Left renal cortex interstitium (tissue), 4 donors: ENCODE results near the gene DHRS9. TPM values are rescaled to one million over a fixed set of nuclear protein-coding genes. Genes with fewer than 3 reads are reported as not detected.

Source experiments
- DNase-seq, 4 donors: peaks; one replicate each; pipeline ENCODE4 v3.0.0-alpha.2; 2013; ENCODE audit warnings: low read depth in 4 of 4, low spot score in 2 of 4, missing footprints in 1 of 4
- polyA plus RNA-seq, 4 donors: library from polyadenylated mRNA; unstranded; fragments of 120-200 nt; gene quantifications; one replicate each; pipeline ENCODE4 v1.2.1, GENCODE V29; 2013; ENCODE audit not compliant: insufficient read length in 4 of 4

The DHRS9 gene
- polyA plus RNA-seq, 4 donors, result 0.14 to 1.8 (median 0.58) TPM

GRCh38 chr2:169093535-169093934 is 24.2 kb downstream of the DHRS9 start:
- DNase-seq, result no peak

DNA sequence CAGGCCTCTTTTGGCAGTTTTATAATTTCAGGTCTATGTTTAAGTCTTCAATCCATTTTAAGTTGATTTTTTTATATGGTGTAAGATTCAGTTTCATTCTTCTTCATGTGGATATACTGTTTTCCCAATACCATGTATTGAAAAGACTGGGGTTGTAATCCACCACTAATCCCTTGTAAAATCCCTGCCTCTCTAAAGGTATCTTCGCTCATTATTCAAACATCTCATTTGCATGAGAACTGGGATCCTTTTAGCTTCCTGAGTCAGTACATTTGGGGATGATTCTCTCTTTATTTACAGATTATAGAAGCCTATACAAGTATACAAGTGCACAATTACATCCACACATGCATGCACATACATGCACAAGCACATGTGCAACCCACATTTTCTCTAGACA is 25.3 kb downstream of the DHRS9 start:
- DNase-seq, result no peak

DNA sequence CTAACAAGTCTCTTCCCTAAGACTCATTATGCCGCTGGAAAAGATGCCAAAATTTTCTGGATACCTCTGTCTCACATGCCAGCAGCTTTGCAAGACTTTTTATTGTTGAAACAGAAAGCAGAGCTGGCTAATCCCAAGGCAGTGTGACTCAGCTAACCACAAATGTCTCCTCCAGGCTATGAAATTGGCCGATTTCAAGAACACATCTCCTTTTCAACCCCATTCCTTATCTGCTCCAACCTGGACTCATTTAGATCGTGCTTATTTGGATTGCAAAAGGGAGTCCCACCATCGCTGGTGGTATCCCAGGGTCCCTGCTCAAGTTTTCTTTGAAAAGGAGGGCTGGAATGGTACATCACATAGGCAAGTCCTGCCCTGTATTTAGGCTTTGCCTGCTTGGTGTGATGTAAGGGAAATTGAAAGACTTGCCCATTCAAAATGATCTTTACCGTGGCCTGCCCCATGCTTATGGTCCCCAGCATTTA is 26.3 kb downstream of the DHRS9 start:
- DNase-seq, result no peak

GRCh38 chr2:169104848-169105247 is 35.5 kb downstream of the DHRS9 start:
- DNase-seq, result no peak

DNA sequence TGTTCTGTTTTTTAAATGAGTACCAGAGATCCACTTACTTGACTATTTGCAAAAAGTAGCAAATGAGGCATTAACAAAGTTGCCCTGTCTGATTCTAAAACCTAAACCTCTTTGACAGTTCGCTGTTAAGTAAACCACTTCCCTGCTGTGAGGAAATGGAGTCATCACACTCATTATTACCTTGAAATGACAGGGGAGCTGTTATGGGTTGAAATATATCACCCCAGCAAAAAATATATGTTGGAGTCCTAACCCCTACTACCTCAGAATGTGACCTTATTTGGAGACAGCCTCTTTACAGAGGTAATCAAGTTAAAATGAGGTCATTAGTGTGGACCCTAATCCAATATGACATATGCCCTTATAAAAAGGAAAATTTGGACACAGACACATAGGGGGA is 36.1 kb downstream of the DHRS9 start:
- DNase-seq, result no peak

- DNase-seq, result no peak
Measured at GRCh38 chr2:169106134-169106533, 36.8 kb downstream of the DHRS9 start.

DNA sequence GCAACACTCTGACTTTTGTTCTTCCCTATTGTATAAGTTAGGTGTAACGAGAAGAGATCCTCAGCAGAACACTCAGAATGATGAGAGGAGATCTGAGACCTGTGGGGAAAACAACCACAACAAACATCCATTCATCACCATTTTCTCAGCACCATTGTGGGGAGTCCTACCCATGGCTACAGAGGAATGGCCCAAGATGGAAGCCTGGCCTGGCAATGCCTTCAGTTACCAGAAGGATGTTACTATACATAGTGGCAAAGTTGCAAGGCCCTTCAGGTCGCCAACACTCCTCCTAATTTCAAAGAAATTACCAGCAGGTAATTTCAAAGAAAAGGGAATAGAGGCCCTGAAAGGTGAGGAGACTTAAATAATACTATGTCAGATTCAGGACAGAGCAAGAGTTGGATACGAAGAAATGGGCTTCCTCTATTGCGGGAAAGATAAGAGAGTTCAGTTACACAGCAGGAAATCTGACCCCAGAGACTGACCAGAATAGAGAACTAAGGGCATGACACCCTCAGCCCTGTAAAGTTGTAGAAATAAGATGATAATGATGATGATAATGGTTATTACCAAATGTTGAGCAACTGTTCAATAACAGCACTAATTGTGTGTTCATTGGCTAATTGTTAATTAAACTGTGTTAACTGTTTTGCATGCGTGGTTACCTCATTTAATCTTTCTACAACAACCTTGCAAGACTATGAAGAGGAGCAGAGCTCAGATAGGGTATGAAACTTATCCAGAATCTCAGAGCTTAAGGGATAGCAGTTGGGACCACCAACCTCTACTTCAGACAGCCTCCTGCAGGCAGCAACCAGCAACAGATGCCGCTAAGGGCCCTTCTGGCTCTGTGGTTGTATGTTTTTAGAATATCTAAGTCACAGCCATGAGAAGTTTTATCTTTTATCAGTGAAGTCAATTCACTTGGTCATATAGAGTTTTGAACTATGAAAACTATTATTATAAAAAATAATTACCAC is 37.5 kb downstream of the DHRS9 start:
- DNase-seq, result no peak

DNA sequence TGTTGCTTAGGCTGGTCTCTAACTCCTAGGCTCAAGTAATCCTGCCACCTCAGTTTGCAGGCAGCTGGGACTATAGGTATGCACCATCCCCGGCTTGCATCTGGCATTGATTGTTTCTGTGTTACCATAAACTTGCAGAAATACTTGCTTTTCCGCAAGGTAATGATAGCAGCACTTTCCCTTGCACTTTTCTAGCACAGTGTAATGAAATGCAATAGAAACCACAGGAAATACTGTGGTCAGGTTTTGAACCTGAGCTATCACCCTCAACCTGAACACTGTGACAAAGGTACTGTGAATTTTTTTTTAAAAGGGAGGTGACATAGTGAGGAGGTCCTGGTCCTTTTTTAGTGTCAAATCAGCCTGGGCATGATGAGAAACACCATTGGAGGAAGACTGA is 38.3 kb downstream of the DHRS9 start:
- no peak for DNase-seq

- DNase-seq, result no peak
Measured at GRCh38 chr2:169108099-169108884, 38.9 kb downstream of the DHRS9 start.

- DNase-seq, result peak; percentile 17 to 67 (median 58)
Measured at GRCh38 chr2:169109502-169110409, 40.4 kb downstream of the DHRS9 start.

DNA sequence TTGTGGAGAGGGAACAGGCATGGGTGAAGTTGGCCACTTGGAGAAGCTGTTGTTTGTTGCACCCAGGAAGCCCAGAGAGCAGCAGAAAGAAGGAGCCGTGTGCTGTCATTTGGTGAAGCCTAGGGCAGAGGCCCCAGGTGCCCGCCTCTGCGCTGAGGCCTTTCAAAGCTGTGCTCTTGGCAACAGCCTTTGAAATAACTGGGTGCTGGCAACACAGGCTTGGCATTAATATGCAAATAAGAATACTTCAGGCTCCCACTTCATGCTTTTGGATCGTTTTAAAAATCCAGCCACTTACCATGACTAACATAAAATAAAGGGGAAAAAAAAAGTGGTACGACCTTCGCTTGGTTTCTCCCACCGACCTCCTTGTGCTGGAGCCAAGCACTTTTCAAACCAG is 41.1 kb downstream of the DHRS9 start:
- DNase-seq, result no peak

- no peak for DNase-seq
Measured at GRCh38 chr2:169110916-169111315, 41.6 kb downstream of the DHRS9 start.

- no peak for DNase-seq
Measured at GRCh38 chr2:169112841-169113240, 43.5 kb downstream of the DHRS9 start.

DNA sequence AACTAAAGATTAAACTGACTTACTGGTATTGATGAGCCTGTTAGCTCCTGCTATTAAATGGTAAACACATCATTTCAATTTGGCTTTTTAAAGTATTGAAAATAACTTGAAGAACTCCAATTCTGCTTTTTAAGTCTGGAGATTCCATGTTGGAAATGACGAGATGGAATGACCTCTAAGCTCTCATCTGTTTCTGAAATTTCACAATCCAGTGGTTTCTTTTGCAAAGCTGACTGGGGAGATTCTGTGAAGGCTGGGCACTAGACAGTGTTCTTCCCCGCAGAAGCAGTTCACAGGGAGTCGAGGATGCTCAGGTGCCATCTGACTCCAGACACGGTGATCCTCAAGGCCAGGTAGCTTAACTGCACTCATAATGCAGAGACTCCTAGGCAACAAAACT is 44.7 kb downstream of the DHRS9 start:
- no peak for DNase-seq

GRCh38 chr2:169116327-169116726 is 47.0 kb downstream of the DHRS9 start:
- no peak for DNase-seq

DNA sequence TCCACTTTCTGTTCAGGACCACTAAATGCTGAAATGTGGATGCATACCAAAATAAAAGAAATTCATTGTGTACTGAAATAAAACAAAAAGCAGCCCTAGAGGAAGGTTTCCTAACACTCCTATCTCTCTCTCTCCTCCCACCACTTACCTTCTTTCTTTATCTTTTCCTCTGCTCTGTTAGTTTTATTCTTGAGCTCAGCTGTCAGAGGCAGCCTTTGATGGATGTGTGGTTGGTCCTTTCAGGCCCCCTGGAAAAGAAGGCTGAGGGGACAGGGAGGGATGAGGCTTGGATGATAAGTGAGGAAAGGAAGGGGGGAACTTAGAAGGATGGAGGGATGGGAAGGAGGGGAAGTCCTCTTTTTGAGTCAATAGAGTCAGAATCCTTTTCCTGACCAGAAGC is 47.6 kb downstream of the DHRS9 start:
- DNase-seq, result no peak

GRCh38 chr2:169118060-169118459 is 48.7 kb downstream of the DHRS9 start:
- DNase-seq, result no peak

GRCh38 chr2:169119123-169119760 is 49.9 kb downstream of the DHRS9 start:
- DNase-seq, result no peak

DNA sequence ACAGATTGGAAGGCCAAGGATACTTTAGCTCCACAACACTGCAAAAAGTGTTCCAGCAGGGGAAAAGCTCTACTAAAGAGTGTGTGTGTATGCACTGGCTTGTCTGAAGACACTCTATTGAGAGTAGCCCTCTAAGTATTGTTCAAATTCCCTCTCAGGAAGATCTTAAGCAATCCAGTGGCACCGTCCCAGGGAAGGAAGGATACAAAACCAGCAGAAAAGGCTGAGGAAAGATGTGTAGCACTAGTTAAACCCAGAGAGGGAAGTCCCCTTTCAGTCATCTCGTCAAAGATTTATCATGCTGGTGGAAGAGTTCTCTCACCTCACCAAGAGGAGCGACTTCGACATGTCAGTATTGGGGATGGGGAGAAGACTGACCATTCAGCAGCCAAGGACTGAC is 50.5 kb downstream of the DHRS9 start:
- no peak for DNase-seq

DNA sequence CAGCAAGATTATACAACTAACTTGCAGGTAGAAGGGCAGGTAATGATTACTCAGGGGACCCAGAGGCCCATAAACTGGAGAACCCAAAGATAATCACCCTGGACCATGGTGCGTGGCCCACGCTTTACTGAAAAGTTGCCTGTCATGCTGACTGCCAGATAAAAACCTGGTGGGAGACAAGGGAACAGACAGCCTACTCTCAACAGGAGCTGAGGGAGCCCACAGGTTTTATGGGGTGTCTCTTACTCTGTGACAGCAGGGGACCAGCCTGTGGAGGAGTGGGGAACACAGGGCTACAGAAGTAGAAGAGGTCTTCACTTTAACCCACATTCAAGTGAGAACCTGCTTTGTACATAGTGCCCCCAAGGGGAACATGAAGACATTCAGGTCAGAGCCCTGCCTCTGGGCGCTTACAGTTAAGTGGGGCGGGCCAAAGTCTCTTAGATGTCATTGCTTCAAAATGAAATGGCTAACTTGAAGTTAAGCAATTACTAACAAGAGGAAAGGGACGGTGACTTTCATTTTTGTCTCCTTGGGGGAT is 60.4 kb downstream of the DHRS9 start:
- DNase-seq, result no peak
